Coronary artery (tissue), 2 donors: ENCODE data around the gene MAPK10.

ENCODE experiments used
- DNase-seq: peaks from one replicate; pipeline ENCODE4 v3.0.0-alpha.2; 2017; ENCODE audit warnings: low spot score
- H3K27ac ChIP-seq, 2 donors: fragments of 200-600 bp; sonication (generic); one replicate each; pipeline ENCODE4 v1.5.1; 2016 to 2019
- H3K4me3 ChIP-seq: fragments of 200-600 bp; sonication (generic); 2 replicates; pipeline ENCODE4 v1.5.1; 2016; ENCODE audit warnings: mild to moderate bottlenecking, moderate library complexity
- TF ChIP-seq, protein P1 (sequence below): fragments of 200-600 bp; sonication (generic); IDR thresholded peaks from one replicate; pipeline ENCODE4 v1.5.1; 2019; ENCODE audit warnings: antibody characterized with exemption

The MAPK10 gene

GRCh38 chr4:86269354-86269753 lies 90.5 kb downstream of the MAPK10 start:
- Histone ChIP-seq H3K27ac (no peak overlapping the region), H3K4me3 (no peak overlapping the region)
- no peak for DNase-seq
- TF ChIP-seq, protein P1, sequence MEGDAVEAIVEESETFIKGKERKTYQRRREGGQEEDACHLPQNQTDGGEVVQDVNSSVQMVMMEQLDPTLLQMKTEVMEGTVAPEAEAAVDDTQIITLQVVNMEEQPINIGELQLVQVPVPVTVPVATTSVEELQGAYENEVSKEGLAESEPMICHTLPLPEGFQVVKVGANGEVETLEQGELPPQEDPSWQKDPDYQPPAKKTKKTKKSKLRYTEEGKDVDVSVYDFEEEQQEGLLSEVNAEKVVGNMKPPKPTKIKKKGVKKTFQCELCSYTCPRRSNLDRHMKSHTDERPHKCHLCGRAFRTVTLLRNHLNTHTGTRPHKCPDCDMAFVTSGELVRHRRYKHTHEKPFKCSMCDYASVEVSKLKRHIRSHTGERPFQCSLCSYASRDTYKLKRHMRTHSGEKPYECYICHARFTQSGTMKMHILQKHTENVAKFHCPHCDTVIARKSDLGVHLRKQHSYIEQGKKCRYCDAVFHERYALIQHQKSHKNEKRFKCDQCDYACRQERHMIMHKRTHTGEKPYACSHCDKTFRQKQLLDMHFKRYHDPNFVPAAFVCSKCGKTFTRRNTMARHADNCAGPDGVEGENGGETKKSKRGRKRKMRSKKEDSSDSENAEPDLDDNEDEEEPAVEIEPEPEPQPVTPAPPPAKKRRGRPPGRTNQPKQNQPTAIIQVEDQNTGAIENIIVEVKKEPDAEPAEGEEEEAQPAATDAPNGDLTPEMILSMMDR: no peak

GRCh38 chr4:86264241-86264640 lies 95.6 kb downstream of the MAPK10 start:
- Histone ChIP-seq H3K27ac (no peak overlapping the region), H3K4me3 (no peak overlapping the region)
- TF ChIP-seq, protein P1: no peak
- DNase-seq: no peak

GRCh38 chr4:86261636-86262035 lies 98.2 kb downstream of the MAPK10 start:
- TF ChIP-seq, protein P1: no peak
- Histone ChIP-seq H3K4me3 (no peak overlapping the region), H3K27ac (no peak overlapping the region)
- no peak for DNase-seq

- Histone ChIP-seq H3K4me3 (no peak overlapping the region), H3K27ac (no peak overlapping the region)
- no peak for DNase-seq
- TF ChIP-seq, protein P1: no peak
These were observed 103.8 kb downstream of the MAPK10 start for GRCh38 chr4:86256086-86256485.

DNA sequence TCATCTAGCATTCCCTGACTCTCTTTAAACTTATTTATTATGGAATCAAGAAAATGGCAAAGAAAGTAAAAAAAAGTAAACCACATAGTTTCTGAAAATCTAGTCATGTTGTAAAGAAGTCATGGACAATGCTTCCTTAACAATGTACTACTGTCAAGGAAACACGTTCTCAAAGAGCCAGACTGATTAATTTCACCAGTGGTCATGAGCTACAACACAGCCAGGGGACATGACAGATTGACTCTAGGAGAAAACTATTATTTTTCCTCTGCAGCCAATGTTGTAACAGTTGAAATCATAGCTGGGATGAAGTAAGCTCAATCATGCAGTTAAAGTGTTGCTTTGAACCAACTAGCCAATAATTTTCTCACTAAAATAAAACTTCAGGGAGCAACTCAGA lies 109.2 kb downstream of the MAPK10 start:
- no peak for DNase-seq
- Histone ChIP-seq H3K27ac (no peak overlapping the region), H3K4me3 (no peak overlapping the region)
- TF ChIP-seq, protein P1: no peak

GRCh38 chr4:86250006-86250405 lies 109.8 kb downstream of the MAPK10 start:
- DNase-seq: no peak
- H3K4me3 ChIP-seq: no peak overlapping the region
- H3K27ac ChIP-seq: no peak overlapping the region
- TF ChIP-seq, protein P1: no peak

DNA sequence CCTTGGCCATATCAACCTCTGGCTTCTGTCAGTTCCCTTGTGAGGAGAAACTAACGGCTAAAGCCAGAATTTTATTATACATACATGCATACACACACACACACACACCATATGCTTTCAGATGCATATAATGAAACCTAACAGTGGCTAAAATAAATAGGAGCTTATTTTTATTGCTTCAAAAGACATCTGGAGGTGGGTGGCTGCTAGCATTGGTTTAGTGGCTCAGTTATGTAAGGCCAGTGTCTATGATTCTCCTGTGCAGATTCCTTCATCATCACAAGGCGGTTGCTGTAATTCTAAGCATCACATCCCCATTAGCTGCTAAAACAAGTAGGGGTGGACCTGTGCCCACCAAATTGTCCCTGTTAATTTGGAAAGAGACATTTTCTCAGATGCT lies 110.8 kb downstream of the MAPK10 start:
- H3K4me3 ChIP-seq: no peak overlapping the region
- DNase-seq: no peak
- no peak overlapping the region for H3K27ac ChIP-seq
- TF ChIP-seq, protein P1: no peak
